HUES64 (cell line): ENCODE measurements around the gene TRIM31.
"Not testable (repeated sequence)": the region's sequence is repeated elsewhere in the genome, so short reads cannot be mapped to it uniquely, and the experiment has no call there.

Experiments used
- H3K27ac ChIP-seq: 2 replicates; pipeline ENCODE4 v1.7.0; 2013; ENCODE audit warnings: low read depth, low read length, inconsistent platforms
- H3K27me3 ChIP-seq: 2 replicates; pipeline ENCODE4 v1.6.1; 2013; ENCODE audit warnings: mild to moderate bottlenecking, low read length; ENCODE audit not compliant: insufficient read depth
- H3K36me3 ChIP-seq: 2 replicates; pipeline ENCODE4 v1.6.1; 2013; ENCODE audit warnings: mild to moderate bottlenecking, low read length; ENCODE audit not compliant: insufficient read depth
- H3K4me1 ChIP-seq: 2 replicates; pipeline ENCODE4 v1.6.1; 2013; ENCODE audit warnings: mild to moderate bottlenecking, low read length, moderate library complexity; ENCODE audit not compliant: insufficient read depth
- H3K4me3 ChIP-seq: 2 replicates; pipeline ENCODE4 v1.5.1; 2013; ENCODE audit warnings: mild to moderate bottlenecking, low read length, moderate library complexity
- H3K9ac ChIP-seq: 2 replicates; pipeline ENCODE4 v1.6.1; 2013; ENCODE audit warnings: mild to moderate bottlenecking, low read depth, low read length
- H3K9me3 ChIP-seq: 2 replicates; pipeline ENCODE4 v1.6.1; 2013; ENCODE audit warnings: low read depth, low read length; ENCODE audit not compliant: insufficient read depth
- WGBS: fragments of 150-250, 120-280 bp; methylation state at CpG from one replicate; pipeline ENCODE4 v1.1.7; 2013; ENCODE audit warnings: missing lambda C conversion rate; 5-methylcytosine and 5-hydroxymethylcytosine counted together

Gene TRIM31

DNA sequence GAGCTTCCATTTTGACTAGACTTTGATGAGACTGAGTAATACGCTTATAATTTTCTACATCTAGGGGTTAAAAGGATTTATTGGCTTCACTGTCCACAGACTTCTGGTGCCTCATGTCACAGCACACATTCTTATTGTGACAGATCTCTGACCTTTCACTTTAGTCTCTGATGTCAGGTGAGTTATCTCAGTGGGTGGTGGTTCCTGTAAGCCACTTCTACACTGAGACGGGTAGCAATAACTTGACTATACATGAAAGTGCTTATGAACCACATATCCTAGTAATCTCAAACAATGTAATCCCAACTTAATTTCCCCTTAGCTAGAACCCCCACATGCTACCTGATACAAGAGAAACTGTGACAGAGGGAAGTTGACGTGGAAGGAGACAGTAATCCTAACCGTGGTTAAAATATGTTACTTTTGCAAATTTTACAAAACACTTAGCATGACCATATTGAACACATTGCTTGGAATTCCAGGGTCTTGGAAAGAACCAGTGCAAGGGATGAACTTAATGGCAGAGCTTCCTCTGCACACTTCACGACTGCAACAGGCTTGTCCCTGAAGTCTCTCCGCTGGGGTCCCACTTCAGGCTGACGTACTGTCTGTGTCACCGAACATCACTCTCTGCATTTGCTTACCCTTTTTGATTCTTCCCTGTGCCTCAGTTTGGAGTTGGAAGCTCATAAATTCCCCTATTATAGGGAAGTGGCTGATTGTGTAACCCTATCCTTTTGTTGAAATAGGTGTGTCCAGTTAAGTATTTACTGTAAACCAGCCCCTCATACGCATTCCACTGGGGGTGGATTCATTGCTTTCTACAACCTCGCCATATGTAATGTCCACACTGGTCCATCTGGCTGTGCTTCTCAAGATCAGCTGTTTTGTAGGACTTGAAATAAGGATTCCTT lies 16.6 kb upstream of the TRIM31 start:
- 86% methylated on average over 9 of the region's 10 CpGs for WGBS
- Histone ChIP-seq H3K36me3 (no peaks in the 10 kb centered on the region), H3K9ac (no peak overlapping the region), H3K9me3 (no peaks in the 10 kb centered on the region), H3K27me3 (peaks cover 83% of the 10 kb centered on the region), H3K27ac (no peak overlapping the region), H3K4me1 (no peaks in the 10 kb centered on the region), H3K4me3 (no peak overlapping the region)

DNA sequence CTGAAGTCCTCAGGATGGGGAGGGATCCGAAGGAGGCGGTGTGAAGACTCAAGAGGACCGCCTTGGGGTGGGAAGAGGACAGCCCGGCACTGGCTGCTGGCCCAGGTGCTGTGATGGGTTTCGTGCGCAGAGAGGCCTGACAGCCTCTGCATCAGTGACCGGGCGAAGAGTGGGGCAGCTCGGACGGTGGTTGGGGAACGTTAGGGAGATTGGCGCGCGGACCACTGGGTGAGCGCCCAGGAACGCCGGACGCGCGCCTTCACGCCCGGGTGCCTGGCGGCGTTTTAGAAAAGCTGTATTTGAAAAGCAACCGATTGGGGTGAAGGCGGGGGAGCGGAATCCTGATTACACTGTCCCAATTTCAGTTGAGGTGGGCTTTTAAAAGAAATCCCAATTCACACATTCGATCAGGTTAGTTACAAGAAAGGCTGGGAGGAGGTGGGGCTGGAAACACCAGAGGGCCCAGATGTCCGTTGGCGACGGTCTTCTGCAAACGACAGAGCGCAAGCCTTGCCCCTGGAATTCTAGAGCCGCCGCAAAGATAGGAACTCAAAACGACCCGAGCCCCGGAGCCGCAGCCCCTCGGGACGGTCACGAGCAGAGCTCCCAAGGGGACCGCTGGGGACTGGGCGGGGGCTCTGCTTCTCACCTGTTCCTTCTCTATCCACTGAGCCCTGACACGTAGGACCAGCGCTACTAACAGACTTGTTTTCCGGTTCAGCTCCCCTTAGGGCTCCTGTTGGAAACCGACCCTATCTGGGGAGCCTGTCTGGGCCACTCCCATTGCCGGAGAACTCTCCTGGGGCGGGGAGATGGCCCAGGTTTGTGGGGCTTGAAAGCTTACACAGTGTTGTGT lies 14.6 kb upstream of the TRIM31 start:
- no peaks in the 10 kb centered on the region for H3K36me3 ChIP-seq
- peaks cover 83% of the 10 kb centered on the region for H3K27me3 ChIP-seq
- H3K4me1 ChIP-seq = no peaks in the 10 kb centered on the region
- H3K27ac ChIP-seq = no peak overlapping the region
- no peak overlapping the region for H3K9ac ChIP-seq
- H3K9me3 ChIP-seq = no peaks in the 10 kb centered on the region
- H3K4me3 ChIP-seq = peak overlapping the region; percentile 48
- 2% methylated on average over 50 of the region's 50 CpGs for WGBS

DNA sequence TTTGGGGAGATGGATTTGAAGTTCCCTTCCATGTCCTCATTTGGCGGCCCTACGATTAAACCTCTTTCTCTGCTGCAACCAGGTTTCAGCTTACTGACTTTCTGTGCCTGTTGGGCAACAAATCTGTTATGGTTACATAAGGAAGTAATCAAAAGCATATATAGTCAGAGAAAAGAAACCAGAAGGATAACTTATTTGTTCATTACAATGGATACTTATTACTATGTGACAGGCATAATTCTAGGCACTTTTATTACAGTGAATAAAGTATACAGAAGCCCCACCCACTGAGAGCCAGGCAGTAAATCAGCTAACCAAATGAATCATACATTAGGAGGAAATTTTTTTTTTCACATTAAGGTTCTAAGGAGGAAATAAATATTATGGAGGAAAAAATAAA lies 9.6 kb upstream of the TRIM31 start:
- Histone ChIP-seq H3K9ac (no peak overlapping the region), H3K27ac (no peak overlapping the region), H3K4me3 (no peak overlapping the region), H3K36me3 (no peaks in the 10 kb centered on the region), H3K9me3 (no peaks in the 10 kb centered on the region), H3K27me3 (peaks cover 34% of the 10 kb centered on the region), H3K4me1 (no peaks in the 10 kb centered on the region)
- 73% methylated on average over 2 of the region's 2 CpGs for WGBS

DNA sequence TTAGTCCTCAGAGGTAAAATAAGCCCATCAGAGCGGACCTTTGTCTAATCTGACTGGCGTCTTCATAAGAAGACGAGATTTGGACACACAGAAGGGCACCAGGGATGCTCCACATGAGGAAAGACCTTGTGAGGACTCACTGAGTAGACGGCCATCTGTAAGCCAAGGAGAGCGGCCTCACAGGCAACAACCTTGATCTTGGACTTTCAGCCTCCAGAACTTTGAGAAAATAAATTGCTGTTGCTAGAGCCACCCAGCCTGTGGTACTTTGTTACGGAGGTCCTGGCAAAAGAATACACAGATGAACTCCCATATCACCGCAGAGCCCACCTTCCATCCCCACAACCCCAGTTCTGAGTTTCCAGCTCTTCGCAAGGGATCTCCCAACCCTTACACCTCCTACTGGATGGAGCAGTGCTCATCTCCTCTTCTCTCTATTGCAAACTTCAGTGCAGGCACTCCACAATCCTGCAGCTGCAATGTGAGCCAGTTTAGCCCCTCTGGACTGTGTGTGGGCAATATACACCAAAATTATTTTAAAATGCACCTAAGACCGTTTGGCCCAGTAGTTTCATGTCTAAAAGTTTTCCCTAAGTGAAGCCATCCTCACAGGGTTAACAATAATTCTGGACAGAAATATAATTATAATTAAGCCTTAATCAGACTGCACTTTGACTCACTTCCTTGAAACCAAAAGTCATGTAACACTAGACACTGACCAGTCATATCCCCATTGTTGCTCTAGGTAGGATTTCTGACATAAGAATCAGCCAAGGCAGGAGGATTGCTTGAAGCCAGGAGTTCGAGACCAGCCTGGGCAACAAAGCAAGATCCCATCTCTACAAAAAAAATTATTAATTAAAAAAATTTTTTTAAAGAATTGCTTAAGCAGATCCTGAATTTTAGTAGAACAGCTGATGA lies 8.8 kb upstream of the TRIM31 start:
- WGBS = 90% methylated on average over 9 of the region's 10 CpGs
- H3K27me3 ChIP-seq = peaks cover 26% of the 10 kb centered on the region
- H3K36me3 ChIP-seq = no peaks in the 10 kb centered on the region
- no peaks in the 10 kb centered on the region for H3K4me1 ChIP-seq
- H3K9me3 ChIP-seq = no peaks in the 10 kb centered on the region
- H3K4me3 ChIP-seq = no peak overlapping the region
- no peak overlapping the region for H3K9ac ChIP-seq
- H3K27ac ChIP-seq = no peak overlapping the region

DNA sequence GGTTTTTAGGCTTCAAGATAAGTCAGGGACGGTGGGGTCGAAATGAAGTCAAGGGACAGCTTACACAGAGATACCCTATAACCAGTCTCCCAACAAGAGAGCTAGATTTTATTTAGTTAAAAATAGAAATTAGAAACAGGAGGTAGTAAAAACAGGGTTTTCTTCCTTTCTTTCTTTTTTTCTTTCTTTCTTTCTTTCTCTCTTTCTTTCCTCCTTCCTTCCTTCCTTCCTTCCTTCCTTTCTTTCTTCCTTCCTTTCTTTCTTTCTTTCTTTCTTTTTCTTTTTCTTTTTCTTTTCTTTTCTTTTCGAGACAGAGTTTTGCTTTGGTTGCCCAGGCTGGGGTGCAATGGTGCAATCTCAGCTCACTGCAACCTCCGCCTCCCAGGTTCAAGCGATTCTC lies 5.8 kb upstream of the TRIM31 start:
- WGBS = 98% methylated on average over 3 of the region's 5 CpGs
- not testable (repeated sequence) for H3K9me3 ChIP-seq, H3K36me3 ChIP-seq, H3K9ac ChIP-seq, H3K4me1 ChIP-seq, H3K27ac ChIP-seq, H3K4me3 ChIP-seq
- H3K27me3 ChIP-seq = peaks cover 12% of the 10 kb centered on the region

DNA sequence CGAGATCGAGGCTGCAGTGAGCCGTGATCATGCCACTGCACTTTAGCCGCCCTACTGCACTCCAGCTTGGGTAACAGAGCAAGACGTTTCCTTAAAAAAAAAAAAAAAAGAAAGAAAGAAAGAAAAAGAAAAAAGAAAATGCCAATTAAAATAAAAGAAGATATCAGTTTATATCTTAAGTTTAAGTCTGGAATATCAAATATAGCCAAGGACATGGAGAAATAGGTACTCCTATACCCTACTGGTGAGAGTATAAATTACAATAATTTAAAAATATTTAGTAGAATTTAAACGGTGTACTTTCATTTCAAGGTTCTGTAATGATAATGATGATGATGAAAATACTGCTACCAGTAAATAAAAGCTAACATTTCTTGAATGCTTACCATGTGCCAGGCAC lies 3.8 kb upstream of the TRIM31 start:
- Histone ChIP-seq H3K4me3 (no peak overlapping the region), H3K9ac (no peak overlapping the region), H3K9me3 (no peaks in the 10 kb centered on the region), H3K27ac (no peak overlapping the region), H3K36me3 (no peaks in the 10 kb centered on the region), H3K27me3 (peaks cover 32% of the 10 kb centered on the region), H3K4me1 (no peaks in the 10 kb centered on the region)
- WGBS = 97% methylated on average over 4 of the region's 6 CpGs

DNA sequence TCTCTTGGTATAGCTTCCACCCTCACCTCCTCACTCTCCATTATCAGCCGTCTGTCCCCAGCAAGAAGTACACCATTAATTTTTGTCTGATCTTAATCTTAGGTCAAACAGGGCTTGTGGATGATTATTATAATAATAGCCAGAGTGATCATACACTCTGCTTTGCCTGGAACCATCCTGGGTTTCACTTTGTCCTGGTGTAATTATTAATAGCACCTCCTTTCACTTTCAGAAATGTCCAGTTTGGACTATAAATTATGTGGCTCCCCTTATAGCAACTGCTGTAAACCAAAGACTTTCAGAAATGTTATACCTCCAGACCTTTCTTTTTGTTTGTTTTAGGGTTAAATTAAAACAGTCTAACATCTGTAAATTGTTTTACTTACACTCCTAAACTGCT lies 951 bp upstream of the TRIM31 start:
- 86% methylated on average over 1 of the region's 1 CpG for WGBS
- Histone ChIP-seq H3K9ac (no peak overlapping the region), H3K4me1 (no peaks in the 10 kb centered on the region), H3K36me3 (no peaks in the 10 kb centered on the region), H3K4me3 (no peak overlapping the region), H3K27ac (no peak overlapping the region), H3K27me3 (peaks cover 56% of the 10 kb centered on the region), H3K9me3 (no peaks in the 10 kb centered on the region)

DNA sequence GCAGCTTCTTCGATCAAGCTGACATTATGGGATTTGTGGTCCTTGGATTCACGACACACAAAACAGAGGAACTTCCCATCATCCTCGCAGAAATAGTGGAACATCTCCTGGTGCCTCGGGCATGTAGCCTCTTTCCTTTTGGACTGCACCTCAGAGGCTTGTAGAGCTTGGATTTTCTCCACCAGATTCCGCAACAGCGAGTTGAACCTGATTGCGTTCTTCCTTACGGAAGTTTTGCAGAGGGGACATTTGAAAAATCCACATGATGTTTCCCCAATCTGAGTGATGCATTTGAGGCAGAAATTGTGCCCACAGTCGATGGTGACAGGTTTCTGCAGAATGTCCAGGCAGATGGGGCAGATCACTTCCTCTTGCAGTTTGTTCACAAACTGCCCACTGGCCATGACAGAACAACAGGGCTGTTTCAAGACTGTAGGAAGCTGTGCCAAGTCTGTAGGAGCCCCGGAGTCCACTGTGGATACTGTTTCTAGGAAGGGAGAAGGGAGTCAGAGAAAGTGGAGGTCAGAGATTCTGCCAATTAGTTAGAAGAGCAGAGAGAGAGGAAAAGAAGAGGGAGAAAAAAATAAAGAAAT lies 392 bp downstream of the TRIM31 start:
- Histone ChIP-seq H3K27me3 (peaks cover 62% of the 10 kb centered on the region), H3K36me3 (no peaks in the 10 kb centered on the region), H3K4me1 (no peaks in the 10 kb centered on the region), H3K9ac (no peak overlapping the region), H3K9me3 (no peaks in the 10 kb centered on the region), H3K4me3 (no peak overlapping the region), H3K27ac (no peak overlapping the region)
- WGBS = 82% methylated on average over 10 of the region's 10 CpGs

DNA sequence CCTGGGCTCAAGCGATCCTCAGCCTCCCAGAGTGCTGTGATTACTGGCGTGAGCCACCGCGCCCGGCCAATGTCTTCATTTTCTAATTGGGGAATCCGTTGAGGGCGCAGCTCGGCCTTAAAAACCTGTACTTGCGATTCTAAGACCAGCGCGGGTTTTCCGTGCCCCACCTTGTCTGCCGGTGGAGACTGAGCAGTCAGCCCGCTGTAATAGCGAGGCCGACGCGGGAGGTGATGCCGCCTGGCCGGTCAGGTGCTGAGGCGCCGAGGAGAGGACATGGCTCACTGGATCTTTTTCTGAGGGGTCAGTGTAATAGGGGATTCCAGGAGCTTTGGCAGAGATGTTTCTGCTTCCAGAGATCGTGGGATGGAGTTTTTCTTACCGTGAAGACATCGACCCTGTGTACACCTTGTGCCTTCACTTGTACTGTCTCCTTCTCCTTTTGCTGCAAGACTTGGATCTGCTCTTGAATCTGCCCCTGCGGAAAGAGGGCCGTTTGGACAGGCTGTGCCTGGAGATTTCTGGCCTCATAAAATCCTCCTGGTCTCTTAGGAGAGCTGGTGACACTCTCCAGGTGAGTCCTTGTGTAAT lies 1.5 kb downstream of the TRIM31 start:
- WGBS = 92% methylated on average over 27 of the region's 27 CpGs
- no peaks in the 10 kb centered on the region for H3K9me3 ChIP-seq
- H3K27ac ChIP-seq = no peak overlapping the region
- H3K36me3 ChIP-seq = no peaks in the 10 kb centered on the region
- H3K27me3 ChIP-seq = peaks cover 63% of the 10 kb centered on the region
- no peaks in the 10 kb centered on the region for H3K4me1 ChIP-seq
- no peak overlapping the region for H3K4me3 ChIP-seq
- H3K9ac ChIP-seq = no peak overlapping the region

DNA sequence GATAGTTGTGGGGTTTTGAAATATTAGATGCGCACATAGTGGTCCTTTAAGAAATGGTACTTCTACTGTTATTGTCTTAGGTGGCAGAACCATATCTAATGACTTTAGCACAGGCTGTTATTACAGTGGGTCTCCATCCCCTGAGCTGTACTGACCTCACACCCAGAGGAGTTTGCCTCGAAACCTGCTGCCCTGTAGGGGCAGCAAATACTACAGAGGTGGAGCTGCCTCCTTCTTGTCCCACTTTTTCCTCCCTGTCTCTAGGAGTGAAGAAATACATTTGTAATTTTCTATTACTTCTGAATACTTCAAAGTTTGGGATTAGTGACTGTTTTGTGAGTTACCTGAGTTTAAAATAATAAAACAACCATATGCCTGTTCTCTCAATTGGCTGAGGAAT lies 8.2 kb downstream of the TRIM31 start:
- Histone ChIP-seq H3K9me3 (no peaks in the 10 kb centered on the region), H3K36me3 (no peaks in the 10 kb centered on the region), H3K27ac (no peak overlapping the region), H3K4me1 (peaks cover 16% of the 10 kb centered on the region), H3K4me3 (no peak overlapping the region), H3K9ac (no peak overlapping the region), H3K27me3 (peaks cover 75% of the 10 kb centered on the region)
- 72% methylated on average over 2 of the region's 2 CpGs for WGBS
